ENCODE results near the gene SLC4A1AP.

Gene SLC4A1AP

DNA sequence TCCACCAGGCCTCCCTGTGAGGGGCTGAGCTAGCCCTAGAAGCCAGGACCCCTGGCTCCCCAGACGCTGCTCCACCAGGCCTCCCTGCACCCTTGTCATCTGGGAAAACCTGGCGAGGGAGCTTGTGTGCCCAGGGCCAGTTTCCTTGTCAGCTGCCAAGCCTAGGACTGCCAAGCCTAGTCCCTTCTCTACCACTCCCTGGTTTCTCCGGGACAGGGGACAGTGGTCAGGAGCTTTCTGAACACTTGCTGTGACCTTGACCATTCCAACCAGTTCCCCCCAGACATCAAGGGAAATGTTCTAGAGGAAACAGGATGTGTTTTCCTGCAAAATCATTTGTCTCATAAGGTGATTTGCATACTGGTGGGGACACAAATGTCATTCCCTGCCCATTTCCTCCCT lies 66.6 kb downstream of the SLC4A1AP start:
- TF ChIP-seq GATA2 (IDR thresholded peaks at IDR 0.05; ENCODE audit: low read depth, low read length), result no peak
- no peak for TF ChIP-seq GATA3 (IDR thresholded peaks at IDR 0.05; ENCODE audit: low read depth, low read length)

DNA sequence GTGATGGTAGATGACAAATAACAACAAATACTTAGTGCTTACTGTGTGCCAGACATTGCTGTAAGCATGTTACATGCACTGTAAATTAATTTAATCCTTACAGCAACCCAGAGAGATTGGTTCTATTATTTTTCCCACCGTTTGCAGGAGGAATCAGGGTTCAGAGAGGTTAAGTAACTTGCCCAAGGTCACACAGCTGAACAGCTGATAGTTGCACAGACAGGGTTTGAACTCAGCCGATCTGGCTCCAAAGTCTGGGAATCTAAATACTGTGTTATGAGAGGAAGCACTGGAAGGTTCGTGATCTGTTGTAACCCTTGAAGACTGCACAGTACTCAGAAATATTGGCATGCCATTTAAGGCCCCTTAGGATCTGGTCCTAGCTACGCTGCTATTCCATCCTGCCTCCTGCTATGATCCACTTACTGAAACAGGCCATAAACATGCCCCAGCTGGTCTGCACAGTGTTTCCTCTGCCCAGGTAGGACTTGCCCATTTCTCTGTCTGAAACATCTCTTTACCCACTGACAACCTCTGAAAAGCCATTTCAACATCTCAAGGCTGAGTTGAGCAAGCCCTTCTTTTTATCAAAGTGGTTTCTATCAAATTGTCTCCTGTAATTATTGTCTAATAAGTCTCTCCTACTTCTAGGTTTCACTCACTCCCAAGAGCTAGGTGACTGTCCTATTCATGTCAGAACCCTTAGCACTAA lies 67.4 kb downstream of the SLC4A1AP start:
- TF ChIP-seq GATA2 (IDR thresholded peaks at IDR 0.05; ENCODE audit: low read depth, low read length) (no peak), GATA3 (IDR thresholded peaks at IDR 0.05; ENCODE audit: low read depth, low read length) (no peak)

DNA sequence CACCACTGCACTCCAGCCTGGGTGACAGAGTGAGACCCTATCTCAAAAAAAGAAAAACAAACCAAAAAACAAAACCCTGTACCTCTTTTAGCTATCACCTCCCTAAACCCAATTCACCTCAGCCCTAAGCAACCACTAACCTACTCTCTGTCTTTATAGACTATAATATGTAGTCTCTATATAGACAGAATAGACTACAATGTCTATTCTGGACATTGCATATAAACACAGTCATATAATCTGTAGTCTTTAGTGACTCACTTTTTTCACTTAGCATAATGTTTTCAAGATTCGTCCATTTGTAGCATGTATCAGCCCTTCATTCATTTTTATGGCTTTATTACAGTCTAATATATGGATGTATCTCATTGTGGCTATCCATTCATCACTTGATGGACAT lies 70.6 kb downstream of the SLC4A1AP start:
- TF ChIP-seq GATA3 (IDR thresholded peaks at IDR 0.05; ENCODE audit: low read depth, low read length), result no peak
- TF ChIP-seq GATA2 (IDR thresholded peaks at IDR 0.05; ENCODE audit: low read depth, low read length), result no peak

DNA sequence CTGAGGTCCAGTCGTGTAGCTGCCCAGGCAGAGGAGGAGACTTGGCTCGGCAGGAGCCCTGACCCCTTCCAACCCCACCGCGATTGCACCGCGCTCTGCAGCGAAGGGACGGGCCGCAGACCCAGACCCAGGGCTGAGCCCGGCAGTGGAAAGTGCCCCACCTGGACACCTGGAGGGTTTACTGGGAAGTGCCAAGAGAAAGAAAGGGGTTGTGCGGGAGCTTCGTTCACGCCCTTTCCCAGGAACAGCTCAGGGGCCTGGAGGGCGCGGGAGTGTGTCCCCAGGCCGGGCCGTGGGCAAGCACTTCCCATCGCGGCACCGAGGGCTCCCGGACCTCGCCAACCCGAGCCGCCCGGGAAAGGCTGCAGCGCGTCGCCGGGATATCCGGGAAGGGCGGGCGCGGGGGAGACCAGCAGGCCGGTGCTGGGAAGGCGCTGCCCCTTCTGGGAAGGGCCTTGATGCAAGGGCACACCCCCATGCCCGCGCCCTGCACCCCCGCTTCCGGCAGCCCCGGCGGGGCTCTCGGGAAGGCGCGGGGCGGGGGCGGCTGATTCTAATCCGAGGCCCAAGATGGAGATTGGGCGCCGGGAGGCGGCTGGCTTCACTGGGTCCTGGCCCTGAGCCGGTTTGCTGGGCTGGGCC lies 71.7 kb downstream of the SLC4A1AP start:
- TF ChIP-seq GATA3 (IDR thresholded peaks at IDR 0.05; ENCODE audit: low read depth, low read length) (no peak), GATA2 (IDR thresholded peaks at IDR 0.05; ENCODE audit: low read depth, low read length) (no peak)

DNA sequence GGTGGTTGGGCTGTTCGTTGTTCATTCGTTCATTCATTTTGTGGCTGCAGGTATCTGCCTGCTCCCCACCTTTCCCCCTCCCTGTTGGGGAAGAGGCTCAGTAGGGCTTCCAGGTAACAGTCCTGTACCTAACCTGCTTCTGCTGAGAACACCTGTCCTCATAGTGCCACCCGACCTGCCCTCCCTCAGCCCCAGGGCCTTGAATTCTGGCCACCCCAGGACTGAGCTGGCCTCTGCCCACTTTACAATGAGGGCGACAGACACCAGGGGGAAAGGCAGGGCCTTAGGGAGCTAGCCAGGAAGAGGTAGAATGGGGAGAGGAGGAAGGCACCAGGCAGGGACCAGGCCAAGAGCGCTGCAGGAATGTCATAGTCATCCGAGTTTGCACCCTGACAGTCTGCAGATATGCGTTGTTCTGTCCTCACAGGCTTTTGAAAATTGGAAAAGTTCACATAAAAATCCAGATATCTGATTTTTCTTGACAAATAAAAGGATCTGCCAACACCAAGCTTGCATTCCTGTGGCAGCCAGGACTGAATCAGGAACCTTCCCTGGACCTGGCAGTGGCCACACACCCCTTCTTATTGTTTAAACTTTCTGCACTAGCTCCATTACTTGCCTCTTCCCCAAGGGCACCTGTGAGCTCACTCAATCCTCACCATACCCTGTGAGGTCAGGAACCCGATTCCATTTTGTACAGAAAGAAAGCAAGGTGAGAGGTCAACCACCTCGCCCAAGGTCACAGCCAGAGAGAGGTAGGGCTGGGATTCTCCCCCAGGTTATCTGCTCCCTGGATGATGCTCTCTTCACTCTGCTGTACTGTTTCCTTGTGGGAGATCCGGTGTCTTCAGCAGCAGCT lies 72.6 kb downstream of the SLC4A1AP start:
- no peak for TF ChIP-seq GATA2 (IDR thresholded peaks at IDR 0.05; ENCODE audit: low read depth, low read length)
- TF ChIP-seq GATA3 (IDR thresholded peaks at IDR 0.05; ENCODE audit: low read depth, low read length), result no peak

DNA sequence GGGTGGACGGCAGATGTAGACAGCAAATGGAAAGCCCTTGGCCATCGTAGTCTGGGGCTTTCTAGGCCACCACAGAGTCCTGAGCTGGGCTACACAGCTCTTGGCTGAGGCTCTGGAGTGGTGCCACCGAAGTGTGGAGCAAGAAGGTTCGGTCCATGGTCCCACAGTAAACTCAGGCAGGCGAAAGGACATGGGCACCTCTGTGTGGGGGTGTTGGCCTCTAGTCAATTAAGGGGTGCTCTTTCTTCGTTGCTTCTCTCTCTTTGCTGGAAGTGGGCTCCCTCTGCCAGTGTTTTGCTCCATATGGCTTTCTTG lies 73.2 kb downstream of the SLC4A1AP start:
- no peak for TF ChIP-seq GATA2 (IDR thresholded peaks at IDR 0.05; ENCODE audit: low read depth, low read length)
- no peak for TF ChIP-seq GATA3 (IDR thresholded peaks at IDR 0.05; ENCODE audit: low read depth, low read length)

DNA sequence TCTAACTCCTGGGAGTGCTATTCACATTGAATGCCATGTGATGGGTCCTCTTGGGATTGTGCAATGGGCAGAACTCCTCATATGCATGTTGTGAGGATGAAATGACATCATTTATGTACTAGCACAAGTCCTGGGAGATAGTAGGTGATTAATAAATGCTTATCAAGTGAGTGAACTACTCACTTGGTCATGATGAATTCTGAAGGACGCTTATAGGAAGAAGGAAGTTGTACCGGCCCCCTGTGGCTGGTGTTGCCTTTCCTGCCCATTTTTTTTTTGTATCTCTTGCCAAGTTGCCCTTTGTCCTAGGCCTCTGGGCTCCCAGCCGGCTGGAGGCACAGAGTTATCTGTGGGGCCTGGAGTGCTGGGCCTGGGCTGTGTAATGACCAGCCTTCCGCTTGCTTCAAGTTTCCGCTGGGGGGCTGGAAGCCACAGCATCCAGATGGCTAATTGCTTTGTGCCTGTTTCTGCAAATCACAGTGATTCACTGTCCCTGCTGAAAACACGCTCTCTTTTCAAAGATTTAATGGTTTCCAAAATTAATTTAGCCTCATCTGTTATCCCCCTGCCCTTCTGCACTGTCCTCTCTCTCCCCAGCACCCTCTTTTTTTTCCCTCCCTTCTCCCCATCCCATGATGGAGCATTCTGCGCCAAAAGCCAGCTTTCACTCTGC lies 74.1 kb downstream of the SLC4A1AP start:
- no peak for TF ChIP-seq GATA3 (IDR thresholded peaks at IDR 0.05; ENCODE audit: low read depth, low read length)
- TF ChIP-seq GATA2 (IDR thresholded peaks at IDR 0.05; ENCODE audit: low read depth, low read length), result peak; percentile 66

DNA sequence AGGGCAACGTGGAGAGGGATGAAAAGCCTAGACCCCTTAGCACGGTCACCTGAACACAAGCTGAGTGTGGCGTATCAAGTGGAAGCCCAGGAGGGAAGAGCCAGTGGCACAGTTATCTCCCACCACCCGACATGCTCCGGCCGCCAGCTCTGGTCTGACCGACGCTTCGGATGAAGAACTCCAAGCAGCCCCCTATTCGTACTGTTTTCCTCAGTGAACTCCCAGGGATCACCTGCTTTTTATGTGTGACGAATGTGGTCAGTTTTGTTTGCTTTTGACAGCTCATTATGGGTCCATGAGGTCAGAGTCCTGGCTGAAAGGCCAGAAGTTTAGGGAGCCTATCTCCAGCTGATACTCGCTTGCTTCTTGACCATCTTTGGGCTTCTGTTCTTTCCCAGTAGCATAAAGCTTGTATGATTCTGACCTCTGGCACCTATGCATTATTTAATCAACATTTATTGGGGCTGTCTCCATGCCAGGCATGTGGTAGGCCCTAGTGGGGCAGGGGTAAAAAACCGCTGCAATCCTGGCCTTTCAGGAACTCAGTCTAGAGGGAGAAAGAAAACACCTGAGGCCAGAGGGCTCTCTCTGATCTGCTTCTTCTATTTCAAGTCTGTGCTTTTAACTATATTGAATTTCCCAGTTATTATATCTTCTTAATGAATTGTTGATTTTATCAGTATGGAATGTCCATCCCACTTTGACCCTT lies 74.8 kb downstream of the SLC4A1AP start:
- no peak for TF ChIP-seq GATA2 (IDR thresholded peaks at IDR 0.05; ENCODE audit: low read depth, low read length)
- no peak for TF ChIP-seq GATA3 (IDR thresholded peaks at IDR 0.05; ENCODE audit: low read depth, low read length)

DNA sequence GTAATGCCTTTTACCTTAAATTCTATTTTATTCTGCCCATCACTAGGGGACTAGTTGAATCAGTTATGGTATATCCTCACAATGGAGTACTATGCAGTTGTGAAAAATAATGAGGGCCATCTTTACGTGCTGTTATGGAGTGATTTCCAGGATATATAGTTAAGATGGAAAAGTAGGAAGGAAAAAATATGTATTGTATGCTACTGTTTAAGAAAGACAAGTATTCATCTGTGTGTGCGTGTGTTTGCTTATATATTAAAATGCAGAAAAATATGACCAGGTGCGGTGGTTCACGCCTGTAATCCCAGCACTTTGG lies 75.3 kb downstream of the SLC4A1AP start:
- TF ChIP-seq GATA3 (IDR thresholded peaks at IDR 0.05; ENCODE audit: low read depth, low read length) (no peak), GATA2 (IDR thresholded peaks at IDR 0.05; ENCODE audit: low read depth, low read length) (no peak)

DNA sequence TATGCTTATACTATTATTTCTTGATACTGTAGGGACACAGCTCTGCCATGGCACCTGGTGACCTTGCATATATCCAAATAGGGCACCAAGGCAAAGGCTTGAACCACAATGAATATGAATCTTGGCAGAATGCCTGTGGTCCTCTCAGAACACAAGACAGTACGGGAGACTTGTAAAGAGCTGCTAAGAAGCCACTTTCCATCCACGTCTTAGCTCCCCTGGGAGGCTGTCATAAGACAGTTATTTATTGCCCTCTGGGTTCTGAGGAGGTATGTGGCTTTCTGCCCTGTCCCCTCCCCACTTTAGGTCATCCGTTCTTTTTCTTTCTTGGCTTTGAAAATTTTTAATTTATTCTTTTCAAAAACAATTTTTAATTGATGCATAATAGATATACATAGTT lies 78.0 kb downstream of the SLC4A1AP start:
- no peak for TF ChIP-seq GATA2 (IDR thresholded peaks at IDR 0.05; ENCODE audit: low read depth, low read length)
- TF ChIP-seq GATA3 (IDR thresholded peaks at IDR 0.05; ENCODE audit: low read depth, low read length), result no peak

DNA sequence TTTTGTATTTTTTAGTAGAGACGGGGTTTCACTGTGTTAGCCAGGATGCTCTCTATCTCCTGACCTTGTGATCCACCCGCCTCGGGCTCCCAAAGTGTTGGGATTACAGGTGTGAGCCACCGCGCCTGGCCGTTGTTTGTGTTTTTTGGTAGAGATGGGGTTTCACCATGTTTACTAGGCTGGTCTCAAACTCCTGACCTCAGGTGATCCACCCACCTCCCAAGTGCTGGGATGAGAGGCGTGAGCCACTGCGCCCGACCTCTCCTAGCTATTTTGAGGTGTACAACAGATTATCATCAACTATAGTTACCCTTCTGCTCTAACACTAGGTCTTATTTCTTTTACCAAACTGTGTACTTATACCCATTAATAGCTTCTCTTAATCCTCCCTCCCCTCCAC lies 78.9 kb downstream of the SLC4A1AP start:
- TF ChIP-seq GATA3 (IDR thresholded peaks at IDR 0.05; ENCODE audit: low read depth, low read length), result no peak
- TF ChIP-seq GATA2 (IDR thresholded peaks at IDR 0.05; ENCODE audit: low read depth, low read length), result no peak
